Esophagus muscularis mucosa (tissue), 4 donors: ENCODE measurements around the gene CD207. TPM values are rescaled to one million over a fixed set of nuclear protein-coding genes. Genes with fewer than 3 reads are reported as not detected.

Experiments used
- DNase-seq: peaks from one replicate; pipeline ENCODE4 v3.0.0-alpha.2; 2017; ENCODE audit errors: extremely low spot score
- H3K27ac ChIP-seq, 4 donors: fragments of 200-600 bp; sonication (generic); replicated peaks in 1 of 4; 1 replicate in 3 of 4; 2 replicates in 1 of 4; pipeline ENCODE4 v1.5.1; 2016 to 2019; ENCODE audit warnings: mild to moderate bottlenecking in 1 of 4
- H3K27me3 ChIP-seq, 4 donors: fragments of 200-600 bp; sonication (generic); one replicate each; pipeline versions ENCODE4 v1.5.1 to v1.6.0; 2016 to 2019
- H3K36me3 ChIP-seq, 4 donors: fragments of 200-600 bp; sonication (generic); one replicate each; pipeline ENCODE4 v1.5.1; 2016 to 2019
- H3K4me1 ChIP-seq, 4 donors: fragments of 200-600 bp; sonication (generic); one replicate each; pipeline ENCODE4 v1.5.1; 2016 to 2019
- H3K4me3 ChIP-seq, 4 donors: fragments of 200-600 bp; sonication (generic); 1 replicate in 2 of 4; 2 replicates in 2 of 4; pipeline ENCODE4 v1.5.1; 2016 to 2019; ENCODE audit warnings: mild to moderate bottlenecking in 4 of 4, moderate library complexity in 1 of 4
- H3K9me3 ChIP-seq, 4 donors: fragments of 200-600 bp; sonication (generic); 1 replicate in 3 of 4; 2 replicates in 1 of 4; pipeline ENCODE4 v1.5.1; 2016 to 2019
- EP300 ChIP-seq: sonication (generic); formaldehyde crosslinking; IDR thresholded peaks from one replicate; pipeline ENCODE4 v1.6.1; 2017; ENCODE audit warnings: antibody characterized with exemption
- POLR2A ChIP-seq: fragments of 450-650 bp; IDR thresholded peaks from one replicate; pipeline ENCODE4 v1.6.1; 2017; ENCODE audit warnings: antibody characterized with exemption, moderate library complexity, mild to moderate bottlenecking, low read depth
- POLR2AphosphoS5 ChIP-seq, 2 donors: sonication (generic); formaldehyde crosslinking; IDR thresholded peaks; one replicate each; pipeline ENCODE4 v1.6.1; 2017; ENCODE audit warnings: antibody characterized with exemption in 2 of 2
- WGBS: methylation state at CpG from one replicate; pipeline ENCODE4 v1.1.5; 2018; 5-methylcytosine and 5-hydroxymethylcytosine counted together
- intact Hi-C: fragments of 100-400 bp; cut with DNase I; formaldehyde crosslinking; loops from one replicate; pipeline ENCODE4 v1.15.1; 2023
- total RNA-seq, 4 donors: library from RNA; depleted of rRNA; stranded (reverse); fragments of >200 nt; gene quantifications; one replicate each; pipeline versions ENCODE4 v1.1.0 to v1.2.1, GENCODE V29; 2016
- TF ChIP-seq, protein P1 (sequence below), 3 experiments: fragments of 200-600 bp in 2 of 3; fragments of 450-650 bp in 1 of 3; sonication (generic) in 2 of 3; IDR thresholded peaks; one replicate each; pipeline ENCODE4 v1.5.1; 2017 to 2019; ENCODE audit warnings: antibody characterized with exemption in 3 of 3, mild to moderate bottlenecking in 2 of 3, moderate library complexity in 1 of 3

Gene CD207
- total RNA-seq, 4 donors from 2014 or later: 0.26 to 1.7 (median 0.68) TPM

DNA sequence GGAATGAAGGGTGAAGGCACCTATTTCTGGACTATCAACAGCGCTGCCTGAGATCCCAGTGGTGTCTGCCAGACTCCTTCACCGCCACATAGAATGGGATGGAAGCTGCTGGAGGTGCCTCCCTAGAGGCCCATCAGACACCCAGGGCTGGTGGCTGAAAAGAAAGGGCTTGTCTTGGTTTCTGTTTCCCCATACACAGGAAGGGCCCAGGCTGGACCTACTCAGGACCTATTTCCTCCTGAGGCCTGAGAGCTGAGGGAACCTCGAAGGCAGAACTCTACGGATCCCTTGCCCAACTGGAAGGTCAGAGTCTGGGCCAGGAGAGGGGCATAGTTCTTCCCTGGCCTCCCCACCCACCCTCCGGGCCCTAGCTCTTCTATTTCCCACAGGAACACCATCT lies 12.4 kb downstream of the CD207 start:
- no peak for TF ChIP-seq POLR2AphosphoS5 (IDR thresholded peaks at IDR 0.05)
- H3K27me3 ChIP-seq: peaks cover 0 to 7% (median 0%) of the 10 kb centered on the region in 4 donors
- DNase-seq: no peak
- no peak overlapping the region for H3K4me3 ChIP-seq
- H3K4me1 ChIP-seq: no peaks in the 10 kb centered on the region
- no peak overlapping the region for H3K27ac ChIP-seq
- H3K9me3 ChIP-seq: no peaks in the 10 kb centered on the region
- no peaks in the 10 kb centered on the region for H3K36me3 ChIP-seq
- 72% methylated on average over 4 of the region's 5 CpGs for WGBS
- intact Hi-C loops: no loop called here

DNA sequence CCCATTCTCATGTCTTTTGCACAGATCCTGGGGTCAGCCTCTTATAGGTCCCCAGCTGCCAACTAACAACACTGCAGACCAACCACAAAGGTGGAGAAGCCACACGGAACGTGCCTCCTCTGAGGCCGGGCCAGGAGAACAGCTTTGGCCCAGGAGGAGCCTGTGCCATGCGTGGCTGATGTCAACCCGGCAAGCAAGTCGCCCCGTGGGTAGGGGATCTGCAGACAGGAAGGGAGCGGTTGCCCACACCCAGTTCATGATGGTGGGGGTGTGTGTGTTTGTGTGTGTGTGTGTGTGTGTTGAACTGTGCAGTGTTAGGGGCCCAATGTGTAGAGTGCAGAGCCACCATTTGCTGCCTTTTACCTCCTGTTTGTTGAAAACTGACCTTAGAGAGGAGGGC lies 12.8 kb downstream of the CD207 start:
- no peaks in the 10 kb centered on the region for H3K4me1 ChIP-seq
- no peak for DNase-seq
- H3K9me3 ChIP-seq: no peaks in the 10 kb centered on the region
- no peaks in the 10 kb centered on the region for H3K36me3 ChIP-seq
- no peak overlapping the region for H3K27ac ChIP-seq
- TF ChIP-seq POLR2AphosphoS5 (IDR thresholded peaks at IDR 0.05): no peak
- no peak for TF ChIP-seq EP300
- no peak for TF ChIP-seq POLR2A
- TF ChIP-seq, protein P1, sequence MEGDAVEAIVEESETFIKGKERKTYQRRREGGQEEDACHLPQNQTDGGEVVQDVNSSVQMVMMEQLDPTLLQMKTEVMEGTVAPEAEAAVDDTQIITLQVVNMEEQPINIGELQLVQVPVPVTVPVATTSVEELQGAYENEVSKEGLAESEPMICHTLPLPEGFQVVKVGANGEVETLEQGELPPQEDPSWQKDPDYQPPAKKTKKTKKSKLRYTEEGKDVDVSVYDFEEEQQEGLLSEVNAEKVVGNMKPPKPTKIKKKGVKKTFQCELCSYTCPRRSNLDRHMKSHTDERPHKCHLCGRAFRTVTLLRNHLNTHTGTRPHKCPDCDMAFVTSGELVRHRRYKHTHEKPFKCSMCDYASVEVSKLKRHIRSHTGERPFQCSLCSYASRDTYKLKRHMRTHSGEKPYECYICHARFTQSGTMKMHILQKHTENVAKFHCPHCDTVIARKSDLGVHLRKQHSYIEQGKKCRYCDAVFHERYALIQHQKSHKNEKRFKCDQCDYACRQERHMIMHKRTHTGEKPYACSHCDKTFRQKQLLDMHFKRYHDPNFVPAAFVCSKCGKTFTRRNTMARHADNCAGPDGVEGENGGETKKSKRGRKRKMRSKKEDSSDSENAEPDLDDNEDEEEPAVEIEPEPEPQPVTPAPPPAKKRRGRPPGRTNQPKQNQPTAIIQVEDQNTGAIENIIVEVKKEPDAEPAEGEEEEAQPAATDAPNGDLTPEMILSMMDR (IDR thresholded peaks at IDR 0.05): no peak
- H3K27me3 ChIP-seq: peaks cover 0 to 7% (median 0%) of the 10 kb centered on the region in 4 donors
- WGBS: 84% methylated on average over 3 of the region's 8 CpGs
- no peak overlapping the region for H3K4me3 ChIP-seq
- intact Hi-C loops: no loop called here

DNA sequence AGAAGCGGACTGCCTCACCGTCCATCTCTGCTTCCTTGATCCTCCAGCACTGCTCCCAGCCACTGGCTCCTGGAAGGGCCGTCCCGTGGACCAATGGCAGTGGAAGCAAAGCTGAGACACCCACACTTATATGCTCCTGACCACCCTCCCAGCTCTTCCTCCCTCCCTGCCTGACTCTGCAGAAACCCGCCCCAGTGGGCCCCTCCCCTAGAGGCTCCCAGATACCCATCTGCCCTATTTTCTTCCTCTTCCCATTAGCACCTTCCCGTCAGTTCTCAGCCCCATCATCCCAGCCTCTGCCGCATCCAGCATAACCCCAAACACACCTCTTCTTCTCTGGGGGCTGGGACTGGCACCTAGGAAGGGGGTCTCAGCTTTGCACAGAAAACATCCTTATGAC lies 15.1 kb downstream of the CD207 start, which contains the start of gene CLEC4F:
Gene CLEC4F (minus strand): TSS at position 101 of the 400 bp plus-strand sequence. CDS start 76 bp downstream, at position 25.
- WGBS: 66% methylated on average over 7 of the region's 7 CpGs

DNA sequence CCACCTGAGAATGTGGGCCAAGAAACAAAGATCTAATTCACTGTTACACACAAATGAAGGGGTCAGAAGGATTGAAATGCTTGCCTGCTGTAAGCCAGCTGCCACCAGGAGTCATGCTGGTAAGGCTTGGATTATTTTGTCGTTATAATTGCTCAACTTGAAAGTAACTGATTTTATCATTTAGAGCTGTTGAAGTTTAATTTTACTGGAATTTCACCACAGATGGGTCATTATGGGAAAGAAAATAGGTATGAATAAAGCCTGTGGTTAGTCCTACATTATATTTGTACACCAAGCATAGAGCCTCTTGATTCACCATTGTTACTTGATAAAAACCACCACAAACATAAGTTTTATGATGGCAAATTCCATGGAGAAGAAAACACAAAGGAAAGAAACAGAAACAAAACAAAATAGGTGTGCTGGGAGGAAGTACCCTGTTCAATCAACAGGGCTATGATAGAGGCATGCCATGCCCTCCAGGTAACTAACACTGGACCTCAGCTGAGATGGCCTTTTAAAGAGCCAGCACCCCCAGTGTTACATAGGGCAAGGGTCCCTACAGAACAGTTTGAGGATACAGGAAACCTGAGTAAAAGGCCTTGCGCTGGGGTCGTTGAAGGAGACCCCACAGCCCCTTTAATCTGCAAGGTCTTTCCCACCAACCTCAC lies 18.2 kb downstream of the CD207 start:
- H3K36me3 ChIP-seq: no peaks in the 10 kb centered on the region
- DNase-seq: no peak
- no peaks in the 10 kb centered on the region for H3K4me1 ChIP-seq
- H3K4me3 ChIP-seq: no peak overlapping the region
- intact Hi-C loops: no loop called here
- WGBS: 90% methylated on average over 3 of the region's 3 CpGs
- H3K27me3 ChIP-seq: peaks cover 0 to 26% (median 0%) of the 10 kb centered on the region in 4 donors
- H3K27ac ChIP-seq: no peak overlapping the region
- TF ChIP-seq, protein P1 (IDR thresholded peaks at IDR 0.05): no peak
- no peaks in the 10 kb centered on the region for H3K9me3 ChIP-seq

More for the DNA sequence above, 15.1 kb downstream of the CD207 start, which contains the start of gene CLEC4F:
- no peak within 1 kb of the TSS for H3K4me3 ChIP-seq
- H3K4me1 ChIP-seq: no peaks in the 10 kb centered on the region
- H3K36me3 ChIP-seq: no peaks in the 10 kb centered on the region
- H3K27me3 ChIP-seq: peaks cover 0 to 20% (median 0%) of the 10 kb centered on the region in 4 donors
- intact Hi-C loops: no loop called here
- DNase-seq: no peak
- H3K27ac ChIP-seq: no peak within 1 kb of the TSS
- TF ChIP-seq, protein P1 (IDR thresholded peaks at IDR 0.05): no peak
- H3K9me3 ChIP-seq: no peaks in the 10 kb centered on the region

DNA sequence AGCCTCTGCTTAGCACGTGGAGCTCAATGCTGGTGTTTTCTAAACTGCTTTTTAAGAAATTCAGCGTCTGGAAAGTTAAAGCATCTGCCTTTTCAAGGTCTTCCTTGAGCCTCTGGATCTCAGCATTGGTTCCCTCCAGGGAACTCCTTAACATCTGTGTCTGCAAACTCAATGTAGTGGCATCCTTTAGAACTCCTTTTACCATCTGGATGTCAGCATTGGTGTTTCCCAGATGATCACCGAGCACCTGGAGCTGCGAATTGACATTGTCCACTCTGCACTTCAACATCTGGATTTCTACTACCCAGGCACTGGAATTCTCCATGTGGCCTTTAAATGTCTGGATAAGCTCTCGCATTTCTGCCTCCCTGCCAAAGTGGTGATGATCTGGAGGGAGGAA lies 18.9 kb downstream of the CD207 start:
- no peak for DNase-seq
- Histone ChIP-seq H3K4me1 (no peaks in the 10 kb centered on the region), H3K27ac (no peak overlapping the region), H3K27me3 (peaks cover 0 to 26% (median 0%) of the 10 kb centered on the region in 4 donors), H3K4me3 (no peak overlapping the region), H3K9me3 (no peaks in the 10 kb centered on the region), H3K36me3 (no peaks in the 10 kb centered on the region)
- TF ChIP-seq, protein P1 (IDR thresholded peaks at IDR 0.05): no peak
- TF ChIP-seq POLR2AphosphoS5 (IDR thresholded peaks at IDR 0.05): no peak
- no peak for TF ChIP-seq EP300
- no peak for TF ChIP-seq POLR2A
- intact Hi-C loops: no loop called here
- WGBS: 77% methylated on average over 5 of the region's 5 CpGs
